Activated naive CD4-positive, alpha-beta T cell treated with anti-CD3 and anti-CD28 coated beads, Interleukin-2, amount 50 U/mL, for 24 hours (primary cell): Measurements from ENCODE around the gene FARS2.

ENCODE experiments used
- H3K27ac Mint-ChIP-seq: one replicate; pipeline ENCODE4 v1.8.0; 2021; ENCODE audit warnings: mild to moderate bottlenecking, mixed read lengths
- H3K27me3 Mint-ChIP-seq: one replicate; pipeline ENCODE4 v1.8.0; 2021; ENCODE audit warnings: mixed read lengths
- H3K36me3 Mint-ChIP-seq: one replicate; pipeline ENCODE4 v1.8.0; 2021; ENCODE audit warnings: mixed read lengths
- H3K4me1 Mint-ChIP-seq: one replicate; pipeline ENCODE4 v1.8.0; 2021; ENCODE audit warnings: mixed read lengths
- H3K4me3 Mint-ChIP-seq: one replicate; pipeline ENCODE4 v1.8.0; 2021; ENCODE audit warnings: mild to moderate bottlenecking, mixed read lengths
- H3K9me3 Mint-ChIP-seq: one replicate; pipeline ENCODE4 v1.8.0; 2021; ENCODE audit warnings: mixed read lengths

The FARS2 gene

DNA sequence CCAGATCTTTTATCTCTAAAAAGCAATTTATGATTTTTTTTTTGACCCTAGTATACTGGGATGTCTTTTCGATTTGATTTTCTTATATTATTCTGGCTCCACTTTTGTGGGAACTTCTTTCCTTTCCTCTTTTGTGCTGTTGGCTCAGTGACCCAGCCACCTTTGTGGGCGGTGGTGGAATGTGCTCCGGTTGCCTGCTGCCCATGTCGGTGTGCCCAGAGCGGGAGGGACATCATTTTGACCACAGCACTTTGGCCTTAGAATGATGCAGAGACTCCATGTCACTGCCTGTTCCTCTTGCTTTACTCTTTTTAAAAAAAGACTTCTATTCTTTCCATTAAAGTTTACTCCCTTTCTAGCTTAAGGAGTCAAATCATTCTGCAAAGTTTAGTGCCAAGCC lies 198.0 kb downstream of the FARS2 start:
- H3K4me3 Mint-ChIP-seq, result no peak overlapping the region
- peaks cover 1% of the 10 kb centered on the region for H3K36me3 Mint-ChIP-seq

DNA sequence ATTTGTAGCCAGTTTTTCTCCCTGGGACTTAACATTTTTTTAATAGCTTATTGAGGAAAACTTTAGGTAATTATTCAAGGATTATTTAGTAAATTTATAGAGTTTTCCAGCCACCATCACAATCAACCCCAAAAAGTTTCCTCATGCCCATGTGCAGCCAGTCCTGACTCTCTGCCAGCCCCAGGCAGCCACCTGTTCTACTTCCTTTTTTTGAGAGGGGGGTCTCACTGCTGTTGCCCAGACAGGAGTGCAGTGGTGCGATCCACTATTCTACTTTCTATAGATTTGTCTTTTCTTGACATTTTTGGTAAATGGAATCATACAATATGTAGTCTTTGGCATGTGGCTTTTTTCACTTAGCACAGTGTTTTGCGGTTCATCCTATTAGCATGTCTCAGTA lies 200.1 kb downstream of the FARS2 start:
- H3K4me3 Mint-ChIP-seq, result no peak overlapping the region
- peaks cover 35% of the 10 kb centered on the region for H3K4me1 Mint-ChIP-seq
- H3K27ac Mint-ChIP-seq, result no peak overlapping the region
- no peaks in the 10 kb centered on the region for H3K9me3 Mint-ChIP-seq
- H3K27me3 Mint-ChIP-seq, result no peaks in the 10 kb centered on the region
- H3K36me3 Mint-ChIP-seq, result peaks cover 3% of the 10 kb centered on the region

More for the DNA sequence above, 198.0 kb downstream of the FARS2 start:
- H3K27ac Mint-ChIP-seq, result no peak overlapping the region
- H3K9me3 Mint-ChIP-seq, result no peaks in the 10 kb centered on the region
- no peaks in the 10 kb centered on the region for H3K27me3 Mint-ChIP-seq
- peaks cover 30% of the 10 kb centered on the region for H3K4me1 Mint-ChIP-seq

GRCh38 chr6:5462856-5463255 lies 201.5 kb downstream of the FARS2 start:
- Mint-ChIP-seq H3K27me3 (no peaks in the 10 kb centered on the region), H3K9me3 (no peaks in the 10 kb centered on the region), H3K4me3 (no peak overlapping the region), H3K36me3 (peaks cover 3% of the 10 kb centered on the region), H3K27ac (no peak overlapping the region), H3K4me1 (peaks cover 33% of the 10 kb centered on the region)

- no peak overlapping the region for H3K27ac Mint-ChIP-seq
- H3K36me3 Mint-ChIP-seq, result peaks cover 3% of the 10 kb centered on the region
- H3K4me1 Mint-ChIP-seq, result peaks cover 26% of the 10 kb centered on the region
- no peak overlapping the region for H3K4me3 Mint-ChIP-seq
- no peaks in the 10 kb centered on the region for H3K9me3 Mint-ChIP-seq
- H3K27me3 Mint-ChIP-seq, result no peaks in the 10 kb centered on the region
Observed at GRCh38 chr6:5463690-5464089, 202.4 kb downstream of the FARS2 start.

GRCh38 chr6:5464099-5464885 lies 203.0 kb downstream of the FARS2 start:
- H3K27ac Mint-ChIP-seq, result no peak overlapping the region
- no peaks in the 10 kb centered on the region for H3K9me3 Mint-ChIP-seq
- peaks cover 3% of the 10 kb centered on the region for H3K36me3 Mint-ChIP-seq
- peaks cover 24% of the 10 kb centered on the region for H3K4me1 Mint-ChIP-seq
- no peak overlapping the region for H3K4me3 Mint-ChIP-seq
- no peaks in the 10 kb centered on the region for H3K27me3 Mint-ChIP-seq

GRCh38 chr6:5466281-5467136 lies 205.2 kb downstream of the FARS2 start:
- Mint-ChIP-seq H3K27ac (no peak overlapping the region), H3K9me3 (no peaks in the 10 kb centered on the region)

DNA sequence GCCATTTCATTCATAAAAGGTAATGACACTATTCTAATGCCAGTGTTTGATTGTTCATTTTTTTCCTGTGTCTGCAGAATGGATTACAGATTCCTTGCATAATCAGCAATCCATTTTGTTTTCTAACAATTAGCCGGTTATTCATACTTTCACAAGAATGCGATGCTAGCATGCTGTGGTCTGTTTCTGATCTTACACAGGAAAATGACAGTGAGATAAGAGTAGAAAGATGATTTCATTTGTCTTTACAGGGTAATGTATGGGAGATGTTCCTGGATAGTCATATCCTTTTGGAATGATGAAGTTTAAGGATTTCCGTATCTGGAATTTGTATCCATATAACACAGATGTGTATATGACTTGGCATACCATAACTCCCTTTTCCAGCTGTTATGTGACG lies 207.3 kb downstream of the FARS2 start:
- peaks cover 2% of the 10 kb centered on the region for H3K36me3 Mint-ChIP-seq
- no peaks in the 10 kb centered on the region for H3K9me3 Mint-ChIP-seq
- H3K27me3 Mint-ChIP-seq, result no peaks in the 10 kb centered on the region
- peaks cover 11% of the 10 kb centered on the region for H3K4me1 Mint-ChIP-seq
- no peak overlapping the region for H3K4me3 Mint-ChIP-seq
- H3K27ac Mint-ChIP-seq, result no peak overlapping the region

More at GRCh38 chr6:5466281-5467136, 205.2 kb downstream of the FARS2 start:
- Mint-ChIP-seq H3K4me1 (peaks cover 11% of the 10 kb centered on the region), H3K27me3 (no peaks in the 10 kb centered on the region), H3K4me3 (no peak overlapping the region), H3K36me3 (peaks cover 2% of the 10 kb centered on the region)

DNA sequence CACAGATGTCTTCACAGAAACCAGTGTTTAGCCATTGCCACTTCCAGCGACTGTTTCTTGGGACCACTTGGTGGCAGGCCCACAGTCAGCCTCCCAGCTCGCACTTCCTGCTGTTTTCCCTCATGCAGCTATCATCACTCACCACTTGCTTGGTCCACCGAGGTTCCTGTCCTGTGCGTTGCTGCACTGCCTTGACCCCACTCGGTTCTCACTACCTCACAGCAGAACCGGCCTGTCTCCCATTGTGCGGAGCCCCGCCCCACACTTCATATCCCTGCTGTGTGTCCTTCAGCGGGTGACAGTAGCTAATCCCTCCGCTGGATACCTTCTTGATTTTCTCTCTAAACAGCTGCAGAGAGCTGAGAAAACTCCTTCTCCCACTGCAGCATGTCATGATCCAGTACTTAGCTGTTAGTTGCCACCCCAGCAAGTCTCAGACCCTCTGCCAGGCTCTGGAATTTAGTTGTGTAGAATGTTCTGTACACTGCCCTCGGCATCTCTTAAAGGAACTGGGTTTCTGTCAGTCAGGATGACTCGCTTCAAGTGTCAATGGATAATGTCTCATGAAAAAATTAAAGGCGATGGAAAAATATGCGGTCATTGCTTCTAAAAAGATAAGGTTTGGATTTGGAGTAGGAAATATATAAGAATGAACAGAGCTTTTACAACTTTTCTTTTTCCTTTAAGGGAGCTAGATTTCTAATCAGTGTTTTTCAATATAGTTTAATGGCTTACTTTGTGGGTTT lies 208.0 kb downstream of the FARS2 start:
- no peak overlapping the region for H3K4me3 Mint-ChIP-seq
- peaks cover 2% of the 10 kb centered on the region for H3K36me3 Mint-ChIP-seq
- no peaks in the 10 kb centered on the region for H3K9me3 Mint-ChIP-seq
- H3K27ac Mint-ChIP-seq, result no peak overlapping the region
- peaks cover 11% of the 10 kb centered on the region for H3K4me1 Mint-ChIP-seq
- no peaks in the 10 kb centered on the region for H3K27me3 Mint-ChIP-seq

GRCh38 chr6:5471044-5471443 lies 209.7 kb downstream of the FARS2 start:
- Mint-ChIP-seq H3K27me3 (no peaks in the 10 kb centered on the region), H3K36me3 (peaks cover 2% of the 10 kb centered on the region), H3K4me1 (peaks cover 18% of the 10 kb centered on the region), H3K9me3 (no peaks in the 10 kb centered on the region), H3K4me3 (no peak overlapping the region), H3K27ac (no peak overlapping the region)

- H3K4me1 Mint-ChIP-seq, result peaks cover 21% of the 10 kb centered on the region
- H3K27me3 Mint-ChIP-seq, result no peaks in the 10 kb centered on the region
- H3K4me3 Mint-ChIP-seq, result no peak overlapping the region
- H3K27ac Mint-ChIP-seq, result no peak overlapping the region
- peaks cover 2% of the 10 kb centered on the region for H3K36me3 Mint-ChIP-seq
- H3K9me3 Mint-ChIP-seq, result no peaks in the 10 kb centered on the region
Observed at GRCh38 chr6:5471637-5472398, 210.5 kb downstream of the FARS2 start.

- Mint-ChIP-seq H3K36me3 (peaks cover 2% of the 10 kb centered on the region), H3K4me1 (peaks cover 17% of the 10 kb centered on the region), H3K27ac (no peak overlapping the region), H3K27me3 (no peaks in the 10 kb centered on the region), H3K9me3 (no peaks in the 10 kb centered on the region), H3K4me3 (no peak overlapping the region)
Observed at GRCh38 chr6:5472571-5472970, 211.3 kb downstream of the FARS2 start.

DNA sequence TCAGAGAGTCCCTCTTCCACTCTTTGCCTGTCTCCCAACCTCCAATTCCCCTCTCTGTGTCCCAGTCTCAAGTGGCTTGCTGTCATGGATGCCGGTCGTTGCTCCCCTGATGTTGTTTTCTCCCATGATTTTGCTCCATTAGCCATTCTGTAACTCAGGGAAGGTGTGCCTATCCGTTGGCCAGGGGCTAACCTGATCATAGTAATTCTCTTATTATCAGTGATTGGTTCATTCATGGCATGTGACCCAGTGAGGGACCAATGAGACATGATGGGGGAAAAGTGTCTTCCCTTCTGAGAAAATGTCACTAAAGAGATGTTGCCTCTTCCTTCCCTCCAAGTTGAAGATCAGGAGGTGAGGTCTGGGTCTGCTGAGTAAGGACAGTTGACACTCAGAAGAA lies 214.5 kb downstream of the FARS2 start:
- H3K27me3 Mint-ChIP-seq, result no peaks in the 10 kb centered on the region
- no peak overlapping the region for H3K4me3 Mint-ChIP-seq
- no peaks in the 10 kb centered on the region for H3K9me3 Mint-ChIP-seq
- peaks cover 2% of the 10 kb centered on the region for H3K36me3 Mint-ChIP-seq
- H3K27ac Mint-ChIP-seq, result peak overlapping the region; percentile 9
- H3K4me1 Mint-ChIP-seq, result peaks cover 15% of the 10 kb centered on the region

- H3K9me3 Mint-ChIP-seq, result no peaks in the 10 kb centered on the region
- H3K27me3 Mint-ChIP-seq, result no peaks in the 10 kb centered on the region
- H3K4me1 Mint-ChIP-seq, result peaks cover 15% of the 10 kb centered on the region
- H3K36me3 Mint-ChIP-seq, result peaks cover 2% of the 10 kb centered on the region
- H3K27ac Mint-ChIP-seq, result no peak overlapping the region
- H3K4me3 Mint-ChIP-seq, result no peak overlapping the region
Observed at GRCh38 chr6:5478380-5478779, 217.1 kb downstream of the FARS2 start.

DNA sequence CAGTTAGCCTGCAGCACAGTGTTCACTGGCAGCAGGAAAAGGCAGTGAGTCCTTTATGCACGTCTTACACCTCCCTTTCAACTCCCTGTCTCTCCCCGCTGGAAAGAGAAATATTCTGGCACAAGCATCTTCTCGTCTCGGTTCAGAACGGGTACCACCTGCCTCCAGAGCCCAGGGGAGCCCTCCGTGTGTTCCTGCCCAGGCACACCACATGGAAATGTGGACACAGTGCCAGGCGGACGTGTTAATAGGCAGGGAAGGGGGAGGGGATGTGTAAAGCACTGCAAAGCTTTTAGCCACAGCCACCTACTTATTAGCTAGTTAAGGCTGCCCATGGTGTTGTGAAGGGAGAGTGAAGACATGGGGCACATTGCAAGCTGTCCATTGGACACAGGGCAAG lies 219.7 kb downstream of the FARS2 start:
- no peak overlapping the region for H3K27ac Mint-ChIP-seq
- H3K4me3 Mint-ChIP-seq, result no peak overlapping the region
- H3K4me1 Mint-ChIP-seq, result peaks cover 6% of the 10 kb centered on the region
- H3K9me3 Mint-ChIP-seq, result no peaks in the 10 kb centered on the region
- peaks cover 2% of the 10 kb centered on the region for H3K36me3 Mint-ChIP-seq
- no peaks in the 10 kb centered on the region for H3K27me3 Mint-ChIP-seq

DNA sequence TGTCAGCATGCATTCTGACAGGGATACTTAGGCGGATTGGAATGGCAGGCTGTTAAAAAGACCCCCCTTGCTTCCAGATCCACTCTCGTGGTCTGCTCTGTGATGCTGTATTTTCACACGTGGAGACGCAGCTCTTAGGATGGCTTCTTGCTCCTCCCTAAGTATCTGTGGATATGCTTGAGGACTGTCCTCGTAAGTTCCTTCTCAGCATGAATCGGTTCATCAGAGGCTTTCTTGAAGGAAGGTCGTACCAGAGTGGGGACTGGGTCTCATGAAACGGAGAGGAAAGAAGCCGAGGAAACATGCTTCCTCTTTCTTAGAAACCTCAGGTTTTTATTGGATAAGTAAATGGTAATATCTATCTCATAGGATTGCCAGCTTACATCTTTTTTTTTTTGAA lies 220.4 kb downstream of the FARS2 start:
- no peaks in the 10 kb centered on the region for H3K9me3 Mint-ChIP-seq
- peaks cover 3% of the 10 kb centered on the region for H3K36me3 Mint-ChIP-seq
- H3K27me3 Mint-ChIP-seq, result no peaks in the 10 kb centered on the region
- no peak overlapping the region for H3K27ac Mint-ChIP-seq
- peaks cover 3% of the 10 kb centered on the region for H3K4me1 Mint-ChIP-seq
- H3K4me3 Mint-ChIP-seq, result no peak overlapping the region
